H1 (cell line): ENCODE data around the gene PAX5.

Experiments used
- CREB1 ChIP-seq: IDR thresholded peaks from 2 replicates; pipeline ENCODE4 v1.6.1; 2012; ENCODE audit warnings: inconsistent platforms
- CTBP2 ChIP-seq: IDR thresholded peaks from 2 replicates; pipeline ENCODE4 v1.7.0; 2011; ENCODE audit warnings: borderline replicate concordance, mild to moderate bottlenecking, moderate library complexity, mixed read lengths, low read length; ENCODE audit not compliant: insufficient read depth, insufficient read length
- JUND ChIP-seq: IDR thresholded peaks from 2 replicates; pipeline ENCODE4 v1.6.1; 2011; ENCODE audit warnings: mild to moderate bottlenecking, improper control_type of control experiment, low read length
- PHF8 ChIP-seq: fragments of 200-600 bp; sonication (generic); conservative IDR thresholded peaks from 2 replicates; pipeline ENCODE4 v1.7.1; 2012; ENCODE audit warnings: low read depth, mild to moderate bottlenecking, inconsistent platforms, low read length, moderate library complexity
- POLR2AphosphoS5 ChIP-seq: IDR thresholded peaks from 2 replicates; pipeline ENCODE4 v1.6.1; 2011; ENCODE audit warnings: low read depth, low read length
- TF ChIP-seq, protein P1 (sequence below), 3 experiments: IDR thresholded peaks; 1 replicate in 2 of 3; 2 replicates in 1 of 3; pipeline versions ENCODE4 v1.5.1 to v1.6.1; 2011; ENCODE audit warnings: low read length in 3 of 3, mild to moderate bottlenecking in 3 of 3, inconsistent platforms in 2 of 3, low read depth in 1 of 3, moderate library complexity in 1 of 3; ENCODE audit not compliant: insufficient read depth in 1 of 3; ENCODE audit errors: control extremely low read depth in 1 of 3

DNA sequence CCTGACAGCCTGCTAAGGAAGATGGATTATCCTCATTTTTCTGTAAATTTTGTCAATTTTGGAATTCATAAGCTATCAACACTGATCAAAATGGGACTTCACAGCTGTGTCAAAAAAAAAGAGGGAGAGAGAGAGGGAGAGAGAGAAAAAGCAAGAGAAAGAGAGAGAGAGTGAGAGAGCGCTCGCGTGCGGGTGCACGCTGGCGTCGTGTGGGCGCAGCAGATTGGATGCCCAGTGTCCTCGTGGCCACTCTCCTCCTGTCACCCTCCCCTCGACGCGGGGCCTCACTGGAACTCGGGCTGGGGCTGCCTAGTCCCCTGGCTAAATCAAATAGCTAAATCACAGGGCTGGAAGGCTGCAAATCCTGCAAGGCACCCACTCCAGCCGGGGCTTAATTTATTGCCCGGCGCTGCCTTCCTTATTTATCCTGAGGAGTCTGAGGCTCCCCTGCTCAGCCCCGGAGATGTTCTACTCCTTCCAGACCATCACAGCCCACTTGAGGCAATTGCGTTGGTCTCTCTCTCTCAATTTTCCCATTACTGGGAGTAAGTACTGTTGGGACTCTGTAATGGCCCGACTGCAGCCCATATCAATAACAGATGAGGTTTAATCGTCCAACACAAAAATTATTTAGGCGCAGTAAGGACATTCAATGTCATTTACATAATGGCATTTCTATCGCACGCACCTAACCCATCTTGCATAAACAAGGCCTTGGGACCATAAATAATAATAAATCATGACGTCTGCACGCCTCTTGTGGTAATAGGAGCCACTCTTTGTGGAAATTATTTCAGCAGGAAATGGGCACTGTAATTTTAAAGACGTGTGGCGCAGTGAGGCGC lies 94.2 kb downstream of the PAX5 start:
- TF ChIP-seq CREB1 (no peak), PHF8 (no peak), CTBP2 (no peak), POLR2AphosphoS5 (no peak), JUND (no peak)
- TF ChIP-seq, protein P1, sequence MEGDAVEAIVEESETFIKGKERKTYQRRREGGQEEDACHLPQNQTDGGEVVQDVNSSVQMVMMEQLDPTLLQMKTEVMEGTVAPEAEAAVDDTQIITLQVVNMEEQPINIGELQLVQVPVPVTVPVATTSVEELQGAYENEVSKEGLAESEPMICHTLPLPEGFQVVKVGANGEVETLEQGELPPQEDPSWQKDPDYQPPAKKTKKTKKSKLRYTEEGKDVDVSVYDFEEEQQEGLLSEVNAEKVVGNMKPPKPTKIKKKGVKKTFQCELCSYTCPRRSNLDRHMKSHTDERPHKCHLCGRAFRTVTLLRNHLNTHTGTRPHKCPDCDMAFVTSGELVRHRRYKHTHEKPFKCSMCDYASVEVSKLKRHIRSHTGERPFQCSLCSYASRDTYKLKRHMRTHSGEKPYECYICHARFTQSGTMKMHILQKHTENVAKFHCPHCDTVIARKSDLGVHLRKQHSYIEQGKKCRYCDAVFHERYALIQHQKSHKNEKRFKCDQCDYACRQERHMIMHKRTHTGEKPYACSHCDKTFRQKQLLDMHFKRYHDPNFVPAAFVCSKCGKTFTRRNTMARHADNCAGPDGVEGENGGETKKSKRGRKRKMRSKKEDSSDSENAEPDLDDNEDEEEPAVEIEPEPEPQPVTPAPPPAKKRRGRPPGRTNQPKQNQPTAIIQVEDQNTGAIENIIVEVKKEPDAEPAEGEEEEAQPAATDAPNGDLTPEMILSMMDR (IDR thresholded peaks at IDR 0.05; ENCODE audit: control extremely low read depth in 1 of 3, insufficient read depth in 1 of 3, low read depth in 1 of 3, low read length in 3 of 3), result no peak
